ENCODE results near the gene CSK.

DNA sequence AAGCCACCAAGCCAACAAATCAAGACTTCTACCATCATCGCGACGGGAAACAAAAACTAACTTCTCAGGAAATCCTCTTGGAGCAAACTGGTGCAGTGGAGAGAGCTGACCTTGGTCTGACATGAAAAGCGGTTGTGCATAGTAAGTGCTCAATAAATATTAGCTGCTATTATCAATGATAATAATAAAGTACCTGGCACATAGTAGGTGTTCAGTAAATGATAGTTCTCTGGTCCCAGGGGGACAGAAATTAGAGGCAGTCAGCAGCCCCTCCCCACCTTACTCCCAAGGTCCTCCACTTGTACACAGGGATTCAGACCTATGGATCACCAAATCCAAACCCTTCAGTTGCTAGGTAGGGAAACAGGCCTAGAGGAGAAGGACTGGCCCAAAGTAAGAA lies 6.0 kb upstream of the CSK start:
- TF ChIP-seq CTCF (conservative IDR thresholded peaks at IDR 0.05; ENCODE audit: low read length) (no peak), EZH2phosphoT487 (IDR thresholded peaks at IDR 0.05; ENCODE audit: borderline replicate concordance, low read depth, low read length) (no peak)

All from OCI-LY7 (cell line).